Tibial nerve (tissue), 4 donors: ENCODE results near the gene SYT17.

ENCODE experiments used
- EP300 ChIP-seq, 2 donors: sonication (generic); formaldehyde crosslinking; IDR thresholded peaks; one replicate each; pipeline ENCODE4 v1.6.1; 2017; ENCODE audit warnings: antibody characterized with exemption in 2 of 2, mild to moderate bottlenecking in 1 of 2
- POLR2A ChIP-seq, 2 donors: fragments of 450-650 bp; IDR thresholded peaks; one replicate each; pipeline ENCODE4 v1.6.1; 2017; ENCODE audit warnings: antibody characterized with exemption in 2 of 2, mild to moderate bottlenecking in 2 of 2, moderate library complexity in 2 of 2
- TF ChIP-seq, protein P1 (sequence below), 5 experiments: fragments of 200-600 bp in 3 of 5; fragments of 450-650 bp in 2 of 5; sonication (generic) in 3 of 5; IDR thresholded peaks; one replicate each; pipeline ENCODE4 v1.5.1; 2016 to 2019; ENCODE audit warnings: antibody characterized with exemption in 5 of 5, mild to moderate bottlenecking in 3 of 5, moderate library complexity in 2 of 5

DNA sequence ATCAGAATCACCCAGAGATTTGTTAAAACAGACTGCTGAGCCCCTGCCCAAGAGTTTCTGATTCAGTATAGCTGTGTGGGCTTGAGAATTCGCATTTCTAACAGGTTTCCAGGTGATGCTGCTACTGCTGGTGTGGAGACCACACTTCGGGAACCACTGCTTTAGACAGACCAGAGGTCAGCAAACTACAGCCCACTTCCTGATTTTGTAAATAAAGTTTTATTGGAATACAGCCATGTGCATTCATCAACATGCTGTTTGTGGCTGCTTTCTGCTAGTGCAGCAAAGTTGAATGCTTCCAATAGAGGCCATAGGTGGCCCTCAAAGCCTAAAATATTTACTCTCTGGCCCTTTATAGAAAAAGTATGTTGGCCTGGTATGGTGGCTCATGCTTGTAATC is 84.9 kb downstream of the SYT17 start:
- TF ChIP-seq POLR2A (IDR thresholded peaks at IDR 0.05) (no peak), EP300 (IDR thresholded peaks at IDR 0.05) (no peak)
- TF ChIP-seq, protein P1, sequence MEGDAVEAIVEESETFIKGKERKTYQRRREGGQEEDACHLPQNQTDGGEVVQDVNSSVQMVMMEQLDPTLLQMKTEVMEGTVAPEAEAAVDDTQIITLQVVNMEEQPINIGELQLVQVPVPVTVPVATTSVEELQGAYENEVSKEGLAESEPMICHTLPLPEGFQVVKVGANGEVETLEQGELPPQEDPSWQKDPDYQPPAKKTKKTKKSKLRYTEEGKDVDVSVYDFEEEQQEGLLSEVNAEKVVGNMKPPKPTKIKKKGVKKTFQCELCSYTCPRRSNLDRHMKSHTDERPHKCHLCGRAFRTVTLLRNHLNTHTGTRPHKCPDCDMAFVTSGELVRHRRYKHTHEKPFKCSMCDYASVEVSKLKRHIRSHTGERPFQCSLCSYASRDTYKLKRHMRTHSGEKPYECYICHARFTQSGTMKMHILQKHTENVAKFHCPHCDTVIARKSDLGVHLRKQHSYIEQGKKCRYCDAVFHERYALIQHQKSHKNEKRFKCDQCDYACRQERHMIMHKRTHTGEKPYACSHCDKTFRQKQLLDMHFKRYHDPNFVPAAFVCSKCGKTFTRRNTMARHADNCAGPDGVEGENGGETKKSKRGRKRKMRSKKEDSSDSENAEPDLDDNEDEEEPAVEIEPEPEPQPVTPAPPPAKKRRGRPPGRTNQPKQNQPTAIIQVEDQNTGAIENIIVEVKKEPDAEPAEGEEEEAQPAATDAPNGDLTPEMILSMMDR (IDR thresholded peaks at IDR 0.05) = no peak
